ENCODE measurements around the gene UBB. TPM values are rescaled to one million over a fixed set of nuclear protein-coding genes. Genes with fewer than 3 reads are reported as not detected.

The UBB gene
- total RNA-seq, 1 donor from 2014 or later = 1,672 TPM

DNA sequence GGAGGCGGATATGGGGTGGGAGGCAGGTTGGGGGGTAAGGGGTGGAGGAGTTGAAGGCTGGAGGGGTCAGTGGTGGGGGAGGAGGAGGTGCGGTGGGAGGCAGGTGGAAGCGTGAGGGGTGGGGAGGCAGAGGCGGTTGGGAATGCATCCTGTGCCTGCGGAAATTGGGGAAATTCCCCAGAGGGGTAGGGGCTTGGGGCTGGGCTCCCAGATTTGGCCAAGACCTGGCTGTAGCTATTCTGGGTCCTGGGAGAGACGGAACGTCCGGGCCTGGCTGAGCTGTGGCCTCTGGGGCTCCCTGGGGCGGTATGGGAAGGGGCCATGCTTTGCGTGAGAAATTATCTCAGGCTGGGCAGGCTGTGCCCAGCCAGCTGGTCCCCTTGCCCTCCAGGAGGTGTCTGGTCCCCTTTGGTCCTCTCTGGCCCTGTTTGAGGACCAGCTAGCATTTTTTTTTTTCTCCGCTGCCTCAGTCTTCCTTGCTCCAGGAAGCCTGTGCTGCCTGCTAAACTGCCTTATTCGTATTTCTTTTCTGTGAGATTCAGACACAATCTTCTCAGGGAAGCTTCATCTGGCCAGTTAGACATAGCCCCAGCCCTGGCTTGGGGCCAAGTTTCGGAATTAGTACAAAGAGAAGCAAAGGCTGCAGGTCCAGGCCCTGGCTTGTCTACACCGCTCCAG, 27.2 kb downstream of the UBB start:
- intact Hi-C loops (cut with micrococcal nuclease) = no loop called here
- ATAC-seq (peak; percentile 67), DNase-seq (peak; percentile 80)

DNA sequence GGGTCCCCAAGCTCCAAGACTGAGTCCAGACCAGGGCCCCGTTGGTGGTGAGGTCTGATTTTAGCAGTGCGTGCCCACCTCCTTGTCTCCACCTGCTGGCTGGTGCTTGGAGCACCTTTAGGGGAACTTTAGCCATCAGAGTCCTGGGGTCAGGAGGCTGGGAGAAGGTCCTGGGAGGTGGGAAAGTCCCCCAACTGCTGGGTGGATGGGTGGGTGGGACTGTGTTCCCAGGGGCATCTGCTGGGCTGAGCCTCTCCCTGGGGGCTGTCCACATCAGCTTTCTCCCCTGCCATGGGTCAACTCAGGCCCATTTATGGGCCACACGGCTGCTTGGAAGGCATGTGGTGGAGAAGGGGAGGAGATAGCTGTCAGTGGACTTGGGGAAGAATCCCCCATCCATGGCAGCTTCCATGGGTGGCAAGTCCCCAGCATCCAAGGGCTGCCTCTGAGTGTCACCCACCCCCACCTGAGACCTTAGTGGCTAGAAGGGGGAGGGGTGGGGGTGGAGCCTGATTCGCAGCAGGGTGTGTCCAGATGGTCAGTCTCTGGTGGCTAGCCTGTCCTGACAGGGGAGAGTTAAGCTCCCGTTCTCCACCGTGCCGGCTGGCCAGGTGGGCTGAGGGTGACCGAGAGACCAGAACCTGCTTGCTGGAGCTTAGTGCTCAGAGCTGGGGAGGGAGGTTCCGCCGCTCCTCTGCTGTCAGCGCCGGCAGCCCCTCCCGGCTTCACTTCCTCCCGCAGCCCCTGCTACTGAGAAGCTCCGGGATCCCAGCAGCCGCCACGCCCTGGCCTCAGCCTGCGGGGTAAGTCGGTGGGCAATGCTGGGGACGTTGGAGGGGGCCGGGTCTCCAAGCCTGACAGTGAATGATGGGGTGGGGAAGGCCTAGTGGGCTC, 34.4 kb downstream of the UBB start, which contains the start of gene TRPV2:
TSS of gene TRPV2 (plus strand) at position 541 of the 894 bp plus-strand sequence. CDS start 2,098 bp downstream, outside the sequence.
- intact Hi-C loops (cut with micrococcal nuclease) = no loop called here
- DNase-seq (peak; percentile 63), ATAC-seq (peak; percentile 56)

DNA sequence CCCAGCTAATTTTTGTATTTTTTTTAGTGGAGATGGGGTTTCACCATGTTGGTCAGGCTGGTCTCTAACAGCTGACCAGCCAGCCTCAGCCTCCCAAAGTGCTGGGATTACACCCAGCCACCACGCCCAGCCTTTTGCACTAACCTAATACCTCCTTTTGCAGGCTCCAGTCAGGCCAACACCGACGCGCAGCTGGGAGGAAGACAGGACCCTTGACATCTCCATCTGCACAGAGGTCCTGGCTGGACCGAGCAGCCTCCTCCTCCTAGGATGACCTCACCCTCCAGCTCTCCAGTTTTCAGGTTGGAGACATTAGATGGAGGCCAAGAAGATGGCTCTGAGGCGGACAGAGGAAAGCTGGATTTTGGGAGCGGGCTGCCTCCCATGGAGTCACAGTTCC, 36.5 kb downstream of the UBB start:
- intact Hi-C loops (cut with micrococcal nuclease) = no loop called here
- ATAC-seq (no peak), DNase-seq (no peak)

DNA sequence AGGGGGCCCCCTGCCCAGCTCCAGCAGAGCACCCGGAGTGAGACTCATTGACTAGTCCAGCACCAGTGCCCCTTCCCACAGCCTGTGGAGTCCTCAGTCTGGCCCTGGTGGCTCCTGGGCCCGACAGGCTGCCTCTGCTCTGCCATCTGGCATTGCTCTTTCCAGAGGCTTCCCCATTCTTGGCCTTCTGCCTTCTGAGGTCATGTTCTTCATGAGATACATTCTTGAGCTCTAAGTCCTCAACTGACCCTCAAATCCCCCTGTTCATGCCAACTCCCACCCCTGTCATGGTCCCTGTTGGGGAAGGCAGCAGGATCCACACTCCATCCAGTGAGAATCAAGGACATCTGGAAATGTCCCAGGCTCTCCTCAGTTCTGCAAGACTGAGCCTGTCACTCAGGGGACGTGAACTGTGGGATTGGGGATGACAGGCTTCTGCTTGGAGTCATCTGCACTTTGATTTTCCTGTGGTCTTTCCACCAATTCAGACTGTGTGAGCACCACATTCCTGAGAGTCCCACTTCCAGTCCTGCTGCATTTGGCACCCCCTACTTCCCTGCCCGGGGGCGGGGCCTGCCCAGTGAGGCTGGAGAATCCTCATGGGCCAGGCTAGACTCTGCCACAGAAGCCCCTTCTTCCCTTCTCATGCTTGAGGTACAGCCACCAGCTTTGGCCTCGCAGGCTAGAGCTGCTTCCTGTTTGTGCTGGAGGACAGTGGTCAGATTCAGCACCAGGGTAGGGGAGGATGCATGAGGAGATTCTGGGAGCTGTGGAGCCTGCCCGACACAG, 37.2 kb downstream of the UBB start:
- DNase-seq (no peak), ATAC-seq (peak; percentile 6)
- intact Hi-C loops (cut with micrococcal nuclease) = no loop called here

DNA sequence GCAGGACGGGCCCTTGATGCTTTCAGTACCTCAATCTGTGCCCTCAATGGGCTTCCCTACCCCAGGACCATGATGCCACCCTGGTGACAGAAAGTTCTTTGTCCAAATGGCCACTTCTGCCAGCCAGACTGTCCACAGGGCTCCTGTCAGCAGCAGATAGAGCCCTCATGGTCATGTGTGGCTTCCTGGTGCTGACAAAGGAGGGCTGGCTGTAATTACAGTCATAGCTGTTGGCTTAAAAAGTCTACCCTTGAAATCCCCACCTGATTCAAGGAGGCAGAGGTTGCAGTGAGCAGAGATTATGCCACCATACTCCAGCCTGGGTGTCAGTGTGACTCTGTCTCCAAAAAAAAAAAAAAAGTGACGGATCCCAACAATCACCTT, 37.8 kb downstream of the UBB start:
- DNase-seq (no peak), ATAC-seq (no peak)
- intact Hi-C loops (cut with micrococcal nuclease) = no loop called here

DNA sequence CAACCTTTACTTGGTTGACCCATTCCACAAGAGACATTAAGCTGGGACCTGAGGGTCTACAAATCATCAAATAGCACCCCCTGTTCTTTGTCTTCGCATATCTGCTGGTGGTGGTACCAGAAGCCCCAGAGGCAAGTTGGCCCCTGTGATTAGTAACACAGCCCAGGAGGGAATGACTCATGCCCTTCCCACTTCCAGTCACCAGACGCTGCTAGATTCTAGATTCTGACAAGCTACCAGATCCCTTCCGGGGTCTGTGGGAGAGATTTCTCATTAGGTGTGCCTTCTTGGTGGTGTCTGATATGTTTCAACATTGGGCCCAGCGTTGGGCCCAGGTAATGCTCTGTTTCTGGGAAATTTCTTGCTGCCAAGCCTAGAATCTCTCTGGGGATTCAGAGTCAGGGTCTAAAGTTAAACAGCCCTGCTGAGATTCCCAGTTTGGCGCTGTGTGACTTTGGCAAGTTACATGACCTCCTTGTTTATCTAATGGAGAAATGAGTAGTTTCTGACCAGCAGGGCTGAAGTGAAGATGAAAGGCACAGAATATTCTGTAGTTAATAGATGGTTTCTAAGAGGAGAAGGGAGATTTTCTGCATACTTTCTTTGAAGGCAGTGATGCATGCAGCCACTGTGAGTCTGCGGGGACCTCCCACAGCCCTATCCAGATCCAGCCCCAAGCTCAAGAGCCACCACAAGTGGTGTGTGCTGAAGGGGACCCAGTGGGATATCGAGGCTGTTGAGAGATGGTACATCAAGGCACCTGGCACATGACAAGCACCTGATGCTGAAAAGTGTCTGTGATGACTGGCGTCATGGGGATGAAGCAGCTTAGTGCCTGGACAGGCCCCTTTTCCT, 38.4 kb downstream of the UBB start:
- DNase-seq = no peak
- no peak for ATAC-seq
- intact Hi-C loops (cut with micrococcal nuclease) = no loop called here

DNA sequence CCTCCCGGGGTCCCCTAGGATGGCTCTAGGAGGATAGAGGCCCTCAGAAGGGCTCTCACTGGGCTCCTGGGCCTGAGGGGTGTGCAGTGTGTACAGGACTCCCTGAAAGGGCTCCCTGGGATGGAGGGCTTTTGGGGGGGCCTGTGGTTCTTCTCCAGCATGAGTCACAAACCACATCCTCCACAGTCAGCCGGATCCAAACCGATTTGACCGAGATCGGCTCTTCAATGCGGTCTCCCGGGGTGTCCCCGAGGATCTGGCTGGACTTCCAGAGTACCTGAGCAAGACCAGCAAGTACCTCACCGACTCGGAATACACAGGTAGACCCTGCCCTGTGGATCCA, 39.0 kb downstream of the UBB start:
- intact Hi-C loops (cut with micrococcal nuclease) = no loop called here
- DNase-seq = no peak
- no peak for ATAC-seq

DNA sequence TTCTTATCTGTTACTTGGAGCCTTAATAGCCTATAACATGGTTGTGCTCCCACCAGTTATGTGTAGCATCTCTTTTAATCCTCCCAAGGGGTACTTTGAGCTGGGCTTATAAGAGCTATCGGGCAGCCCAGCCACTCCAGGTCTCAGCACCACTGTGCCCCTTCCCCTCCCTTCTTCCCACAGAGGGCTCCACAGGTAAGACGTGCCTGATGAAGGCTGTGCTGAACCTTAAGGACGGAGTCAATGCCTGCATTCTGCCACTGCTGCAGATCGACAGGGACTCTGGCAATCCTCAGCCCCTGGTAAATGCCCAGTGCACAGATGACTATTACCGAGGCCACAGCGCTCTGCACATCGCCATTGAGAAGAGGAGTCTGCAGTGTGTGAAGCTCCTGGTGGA, 41.5 kb downstream of the UBB start:
- intact Hi-C loops (cut with micrococcal nuclease) = no loop called here
- ATAC-seq = no peak
- peak; percentile 8 for DNase-seq

DNA sequence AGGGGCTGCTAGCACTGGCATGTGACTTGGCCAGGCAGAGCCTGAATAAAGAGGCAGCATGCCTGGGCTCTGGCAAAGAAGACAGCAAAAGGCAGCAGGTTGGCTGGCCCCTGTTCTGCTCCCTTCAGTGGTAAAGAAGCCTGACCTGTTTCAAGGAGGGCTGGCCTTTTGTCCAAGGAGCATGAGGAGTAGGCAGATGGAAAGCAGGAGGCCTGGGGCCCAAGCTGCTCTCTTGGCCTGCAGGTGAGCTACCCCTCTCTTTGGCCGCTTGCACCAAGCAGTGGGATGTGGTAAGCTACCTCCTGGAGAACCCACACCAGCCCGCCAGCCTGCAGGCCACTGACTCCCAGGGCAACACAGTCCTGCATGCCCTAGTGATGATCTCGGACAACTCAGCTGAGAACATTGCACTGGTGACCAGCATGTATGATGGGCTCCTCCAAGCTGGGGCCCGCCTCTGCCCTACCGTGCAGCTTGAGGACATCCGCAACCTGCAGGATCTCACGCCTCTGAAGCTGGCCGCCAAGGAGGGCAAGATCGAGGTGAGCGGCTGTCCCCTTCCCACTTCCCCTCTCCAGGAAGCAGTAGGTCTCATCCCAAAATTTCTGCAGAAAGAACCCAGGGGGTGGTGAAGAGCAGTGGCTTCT, 42.5 kb downstream of the UBB start:
- no peak for ATAC-seq
- intact Hi-C loops (cut with micrococcal nuclease) = no loop called here
- DNase-seq = no peak

DNA sequence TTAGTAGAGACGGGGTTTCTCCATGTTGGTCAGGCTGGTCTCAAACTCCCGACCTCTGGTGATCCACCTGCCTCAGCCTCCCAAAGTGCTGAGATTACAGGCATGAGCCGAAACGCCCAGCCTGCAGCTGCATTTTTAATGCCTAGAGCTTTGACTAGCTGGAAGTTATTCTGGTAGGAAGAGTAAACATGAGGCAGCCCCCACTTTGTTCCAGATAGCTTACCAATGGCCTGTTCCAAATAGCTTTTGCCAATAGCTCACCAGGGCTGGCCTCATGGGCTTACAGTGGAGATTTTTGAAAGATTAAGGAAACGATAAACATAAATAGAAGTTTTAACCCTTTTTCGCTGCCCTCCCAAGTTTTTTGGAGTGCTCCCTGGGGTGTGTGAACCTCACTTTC, 44.3 kb downstream of the UBB start:
- ATAC-seq = no peak
- intact Hi-C loops (cut with micrococcal nuclease) = no loop called here
- peak; percentile 3 for DNase-seq

DNA sequence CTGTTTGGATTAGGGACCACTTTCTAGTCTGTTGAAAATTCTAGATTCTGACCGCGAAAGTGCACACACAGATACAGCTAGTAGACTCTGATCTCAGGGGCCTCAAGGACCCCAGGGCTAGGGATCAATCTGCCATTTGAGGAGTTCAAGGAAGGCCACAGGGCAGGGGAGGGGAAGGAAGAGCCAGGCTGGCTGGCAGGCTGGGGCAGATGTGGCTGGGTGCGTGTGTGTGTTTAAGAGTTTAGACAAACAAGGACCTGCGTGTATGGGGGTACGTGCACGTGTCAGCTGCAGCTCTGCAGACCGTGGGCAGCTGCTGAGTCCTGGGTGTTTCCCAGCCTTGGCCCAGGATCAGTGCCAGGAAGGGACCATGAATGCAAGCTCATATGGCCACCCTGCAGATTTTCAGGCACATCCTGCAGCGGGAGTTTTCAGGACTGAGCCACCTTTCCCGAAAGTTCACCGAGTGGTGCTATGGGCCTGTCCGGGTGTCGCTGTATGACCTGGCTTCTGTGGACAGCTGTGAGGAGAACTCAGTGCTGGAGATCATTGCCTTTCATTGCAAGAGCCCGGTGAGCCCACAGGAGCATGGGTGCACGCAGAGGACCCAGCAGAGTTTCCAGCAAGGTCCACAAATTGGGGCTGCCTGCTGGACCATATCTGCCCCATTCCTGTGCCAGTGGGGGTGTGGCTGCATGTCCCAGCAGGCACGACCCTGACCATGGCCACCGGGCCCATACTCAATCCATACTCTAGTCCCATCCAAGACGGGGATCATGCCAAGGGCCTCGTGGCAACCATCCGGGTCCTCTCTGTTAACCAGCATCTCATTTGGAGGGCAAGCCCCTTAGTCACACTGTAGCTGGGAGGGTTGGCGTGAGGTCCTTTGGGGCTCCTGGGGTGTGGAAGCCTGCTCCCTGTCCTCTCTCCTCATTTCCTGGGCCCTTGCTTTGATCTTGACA, 45.1 kb downstream of the UBB start:
- intact Hi-C loops (cut with micrococcal nuclease) = no loop called here
- ATAC-seq (no peak), DNase-seq (peak; percentile 11)

DNA sequence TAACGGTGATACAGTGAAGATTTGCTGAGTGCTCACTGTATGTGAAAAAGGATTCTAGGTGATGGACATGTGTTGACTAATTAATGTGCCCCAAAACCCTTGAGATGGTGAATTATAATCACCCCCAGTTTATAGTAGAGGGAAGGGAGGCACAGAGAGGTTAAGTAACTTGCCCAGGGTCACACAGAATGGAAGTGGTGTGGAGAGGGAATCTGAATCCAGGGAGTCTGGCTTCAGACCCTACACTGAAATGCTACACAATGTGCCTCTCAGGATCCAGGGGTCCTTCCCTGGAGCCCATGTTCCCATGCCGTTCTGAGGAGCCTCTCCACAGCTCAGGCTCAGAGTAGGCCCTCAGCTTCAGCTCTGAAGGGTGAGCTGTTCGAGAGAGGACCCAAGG, 46.1 kb downstream of the UBB start:
- ATAC-seq (no peak), DNase-seq (no peak)
- intact Hi-C loops (cut with micrococcal nuclease) = no loop called here

DNA sequence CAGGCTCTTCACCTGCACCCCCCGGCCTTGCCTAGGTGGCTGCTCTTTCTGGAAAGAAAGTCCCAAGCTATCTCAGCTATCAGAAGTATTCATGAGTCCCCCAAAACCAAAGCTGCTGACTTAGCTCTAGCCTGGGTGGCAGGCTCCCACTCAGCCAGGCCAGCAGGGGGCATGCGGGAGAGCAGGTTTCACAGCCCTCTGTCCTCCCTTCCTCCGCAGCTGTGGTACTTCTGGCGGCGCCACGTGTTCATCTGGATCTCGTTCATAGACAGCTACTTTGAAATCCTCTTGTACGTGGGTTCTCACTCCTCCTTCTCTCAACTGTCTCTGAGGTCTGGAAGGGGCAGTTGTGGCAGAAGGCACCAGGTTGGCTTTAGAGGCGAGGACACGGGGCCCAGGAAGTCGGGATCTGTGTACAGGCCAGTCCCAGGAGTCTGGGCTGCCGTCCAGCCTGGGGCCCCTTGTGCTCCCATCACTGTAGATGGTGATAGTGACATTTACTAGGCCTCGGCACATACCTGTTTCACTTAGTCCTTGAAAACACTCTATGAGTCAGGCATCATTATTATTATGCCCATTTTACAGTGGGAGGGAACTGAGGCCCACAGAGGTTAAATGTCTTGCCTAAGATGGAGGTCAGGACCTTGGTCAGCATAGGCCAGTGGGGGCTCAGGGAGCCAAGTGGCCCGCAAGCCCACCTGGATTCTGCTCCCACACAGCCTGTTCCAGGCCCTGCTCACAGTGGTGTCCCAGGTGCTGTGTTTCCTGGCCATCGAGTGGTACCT, 47.4 kb downstream of the UBB start:
- DNase-seq (peak; percentile 72), ATAC-seq (peak; percentile 83)
- intact Hi-C loops (cut with micrococcal nuclease) = no loop called here

DNA sequence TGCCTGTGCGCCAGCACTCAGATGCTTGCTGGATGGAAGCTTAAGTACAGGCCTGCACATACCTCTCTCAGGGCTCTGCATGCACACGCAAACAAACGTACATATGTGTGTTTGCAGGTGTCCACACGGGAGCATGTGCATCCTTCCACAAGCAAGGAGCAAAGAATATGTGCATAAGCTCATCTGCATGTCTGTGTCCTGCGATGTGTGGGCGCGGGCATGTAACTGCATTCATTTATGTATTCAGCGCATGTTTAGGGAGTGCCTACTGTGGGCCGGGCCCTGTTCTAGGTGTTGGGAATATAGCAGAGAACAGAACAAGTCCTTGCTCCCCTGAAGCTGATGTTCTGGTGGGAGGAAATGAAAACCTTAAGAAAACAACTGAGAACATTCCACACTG, 48.2 kb downstream of the UBB start:
- ATAC-seq (no peak), DNase-seq (peak; percentile 10)
- intact Hi-C loops (cut with micrococcal nuclease) = no loop called here

DNA sequence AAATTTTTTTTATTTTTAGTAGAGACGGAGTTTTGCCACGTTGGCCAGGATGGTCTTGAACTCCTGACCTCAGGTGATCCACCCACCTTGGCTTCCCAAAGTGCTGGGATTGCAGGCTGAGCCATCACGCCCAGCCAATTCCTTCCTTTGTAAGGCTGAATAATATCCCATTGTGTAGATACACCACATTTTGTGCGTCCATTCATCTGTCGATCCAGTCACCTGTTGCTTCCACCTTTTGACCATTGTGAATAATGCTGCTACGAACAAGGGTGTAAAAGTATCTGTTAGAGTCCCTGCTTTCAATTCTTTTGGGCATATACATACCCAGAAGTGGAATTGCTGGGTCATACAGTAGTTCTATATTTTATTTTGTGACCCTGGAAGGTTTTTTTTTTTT, 49.8 kb downstream of the UBB start:
- DNase-seq = peak; percentile 8
- ATAC-seq = no peak
- intact Hi-C loops (cut with micrococcal nuclease) = no loop called here

DNA sequence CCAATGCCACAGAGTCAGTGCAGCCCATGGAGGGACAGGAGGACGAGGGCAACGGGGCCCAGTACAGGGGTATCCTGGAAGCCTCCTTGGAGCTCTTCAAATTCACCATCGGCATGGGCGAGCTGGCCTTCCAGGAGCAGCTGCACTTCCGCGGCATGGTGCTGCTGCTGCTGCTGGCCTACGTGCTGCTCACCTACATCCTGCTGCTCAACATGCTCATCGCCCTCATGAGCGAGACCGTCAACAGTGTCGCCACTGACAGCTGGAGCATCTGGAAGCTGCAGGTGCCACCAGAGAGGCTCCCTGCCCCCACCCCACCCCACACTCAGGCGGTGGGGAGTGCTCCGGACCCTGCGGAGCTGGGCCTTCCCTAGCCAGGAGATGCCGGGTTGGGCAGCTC, 51.1 kb downstream of the UBB start:
- ATAC-seq = no peak
- peak; percentile 18 for DNase-seq
- intact Hi-C loops (cut with micrococcal nuclease) = no loop called here

All from left ventricle myocardium superior (tissue), 1 donor.